H1 (cell line): Measurements from ENCODE around the gene BTBD9. TPM values are rescaled to one million over a fixed set of nuclear protein-coding genes. Genes with fewer than 3 reads are reported as not detected.

Experiments
- CTCF ChIA-PET: fragments of 300-600 bp; sonication (Branson Sonifier 250); formaldehyde crosslinking; loops from one replicate; lab custom pipeline; 2021; ENCODE audit not compliant: partially characterized antibody; lab: Charles Lee
- POLR2A ChIA-PET: fragments of 300-600 bp; sonication (Branson Sonifier 250); formaldehyde crosslinking; loops from one replicate; lab custom pipeline; 2021; ENCODE audit warnings: inconsistent platforms; ENCODE audit not compliant: partially characterized antibody; lab: Charles Lee
- DNase-seq, 2 experiments: peaks; one replicate each; pipeline versions ENCODE4 v3.0.0 to v3.0.0-alpha.2; 2010 to 2022; ENCODE audit warnings: low spot score in 2 of 2, low read depth in 1 of 2, mixed read lengths in 1 of 2
- FAIRE-seq: peaks from 2 replicates; lab custom pipeline; 2011; peaks lifted over from hg19 to GRCh38; lab: Jason Lieb, UNC
- H2AFZ ChIP-seq: 2 replicates; pipeline ENCODE4 v1.8.1; 2012; ENCODE audit warnings: low read length, inconsistent platforms
- H2AK5ac ChIP-seq: 2 replicates; pipeline ENCODE4 v1.6.1; 2013; ENCODE audit warnings: low read depth, low read length
- H2BK120ac ChIP-seq: replicated peaks from 2 replicates; pipeline ENCODE3; 2013; ENCODE audit warnings: low read depth, low read length, inconsistent platforms
- H2BK12ac ChIP-seq: 2 replicates; pipeline ENCODE4 v1.6.1; 2013; ENCODE audit warnings: low read depth, low read length
- H2BK15ac ChIP-seq: 2 replicates; pipeline ENCODE4 v1.6.1; 2013; ENCODE audit warnings: low read length
- H2BK20ac ChIP-seq: 2 replicates; pipeline ENCODE4 v1.6.1; 2013; ENCODE audit warnings: low read length
- H2BK5ac ChIP-seq: 2 replicates; pipeline ENCODE4 v1.6.1; 2013; ENCODE audit warnings: low read depth, low read length
- H3K14ac ChIP-seq: 2 replicates; pipeline ENCODE4 v1.6.1; 2013; ENCODE audit warnings: inconsistent platforms; ENCODE audit not compliant: insufficient read length
- H3K18ac ChIP-seq: 2 replicates; pipeline ENCODE4 v1.6.1; 2013; ENCODE audit warnings: low read length; ENCODE audit errors: extremely low read depth
- H3K23ac ChIP-seq: 2 replicates; pipeline ENCODE4 v1.6.1; 2013; ENCODE audit warnings: inconsistent platforms; ENCODE audit not compliant: insufficient read length
- H3K23me2 ChIP-seq: 2 replicates; pipeline ENCODE4 v1.6.1; 2013; ENCODE audit warnings: low read depth, low read length
- H3K27ac ChIP-seq: 2 replicates; pipeline ENCODE4 v1.6.1; 2011; ENCODE audit warnings: low read depth, low read length, inconsistent platforms
- H3K27me3 ChIP-seq, 4 experiments: replicated peaks in 1 of 4; 1 replicate in 1 of 4; 2 replicates in 3 of 4; pipeline versions ENCODE4 v1.6.1 to v1.8.1; 2011 to 2013; ENCODE audit warnings: low read length in 3 of 4, mild to moderate bottlenecking in 3 of 4, inconsistent platforms in 2 of 4, mixed read lengths in 2 of 4, moderate library complexity in 1 of 4; ENCODE audit not compliant: control insufficient read depth in 3 of 4, insufficient read depth in 3 of 4; ENCODE audit errors: extremely low read depth in 1 of 4
- H3K36me3 ChIP-seq, 4 experiments: 2 replicates each; pipeline versions ENCODE4 v1.6.1 to v1.8.1; 2011 to 2013; ENCODE audit warnings: mild to moderate bottlenecking in 4 of 4, low read length in 3 of 4, moderate library complexity in 2 of 4, control low read depth in 1 of 4, inconsistent platforms in 1 of 4; ENCODE audit not compliant: insufficient read depth in 4 of 4, control insufficient read depth in 2 of 4
- H3K4ac ChIP-seq: replicated peaks from 2 replicates; pipeline ENCODE3; 2013; ENCODE audit warnings: low read length, low read depth, mixed read lengths, inconsistent platforms; ENCODE audit not compliant: insufficient read length
- H3K4me1 ChIP-seq, 4 experiments: replicated peaks in 1 of 4; 1 replicate in 1 of 4; 2 replicates in 3 of 4; pipeline versions ENCODE4 v1.6.1 to v1.8.1; 2011 to 2013; ENCODE audit warnings: low read length in 3 of 4, inconsistent platforms in 2 of 4, mixed read lengths in 1 of 4; ENCODE audit not compliant: insufficient read depth in 4 of 4, control insufficient read depth in 3 of 4
- H3K4me2 ChIP-seq, 2 experiments: 2 replicates each; pipeline versions ENCODE4 v1.6.1 to v1.8.1; 2011 to 2013; ENCODE audit warnings: low read depth in 2 of 2, low read length in 2 of 2, control low read depth in 1 of 2, inconsistent platforms in 1 of 2, mild to moderate bottlenecking in 1 of 2; ENCODE audit not compliant: insufficient read depth in 1 of 2
- H3K4me3 ChIP-seq, 4 experiments: fragments of 200-600, 300-600 bp in 1 of 4; sonication (generic), shearing (Covaris generic), sonication (Bioruptor Twin) in 1 of 4; 2 replicates each; pipeline versions ENCODE4 v1.5.1 to v1.8.1; 2011 to 2016; ENCODE audit warnings: low read length in 4 of 4, low read depth in 3 of 4, control low read depth in 2 of 4, inconsistent platforms in 2 of 4, mild to moderate bottlenecking in 2 of 4, mixed read lengths in 1 of 4, moderate library complexity in 1 of 4; ENCODE audit not compliant: insufficient read depth in 2 of 4; ENCODE audit errors: extremely low read depth in 1 of 4
- H3K56ac ChIP-seq: replicated peaks from 2 replicates; pipeline ENCODE3; 2013; ENCODE audit warnings: low read depth, mild to moderate bottlenecking, mixed read lengths, low read length, inconsistent platforms; ENCODE audit not compliant: insufficient read length
- H3K79me1 ChIP-seq: 2 replicates; pipeline ENCODE4 v1.6.1; 2013; ENCODE audit warnings: low read depth, low read length, control low read depth
- H3K79me2 ChIP-seq, 2 experiments: 2 replicates each; pipeline versions ENCODE4 v1.6.1 to v1.8.1; 2012 to 2013; ENCODE audit warnings: low read length in 2 of 2, mild to moderate bottlenecking in 2 of 2, inconsistent platforms in 1 of 2; ENCODE audit not compliant: insufficient read depth in 2 of 2, control insufficient read depth in 1 of 2
- H3K9ac ChIP-seq, 4 experiments: replicated peaks in 1 of 4; 1 replicate in 1 of 4; 2 replicates in 3 of 4; pipeline versions ENCODE4 v1.6.1 to v1.8.1; 2011 to 2013; ENCODE audit warnings: low read depth in 3 of 4, low read length in 3 of 4, control low read depth in 2 of 4, mild to moderate bottlenecking in 2 of 4, moderate library complexity in 2 of 4, inconsistent platforms in 1 of 4; ENCODE audit errors: extremely low read depth in 1 of 4
- H3K9me3 ChIP-seq, 2 experiments: 2 replicates each; pipeline versions ENCODE4 v1.6.1 to v1.8.1; 2012 to 2013; ENCODE audit warnings: mild to moderate bottlenecking in 2 of 2, moderate library complexity in 2 of 2, control low read depth in 1 of 2, inconsistent platforms in 1 of 2, low read depth in 1 of 2, low read length in 1 of 2, mixed read lengths in 1 of 2; ENCODE audit not compliant: insufficient read depth in 2 of 2
- H4K20me1 ChIP-seq, 2 experiments: replicated peaks in 1 of 2; 2 replicates each; pipeline versions ENCODE3 to v1.8.1; 2011 to 2013; ENCODE audit warnings: inconsistent platforms in 2 of 2, low read length in 2 of 2, mild to moderate bottlenecking in 1 of 2; ENCODE audit not compliant: insufficient read depth in 2 of 2, control insufficient read depth in 1 of 2
- H4K5ac ChIP-seq: 2 replicates; pipeline ENCODE4 v1.6.1; 2013; ENCODE audit warnings: low read length, low read depth, mixed read lengths, inconsistent platforms; ENCODE audit not compliant: insufficient read length
- H4K8ac ChIP-seq: 2 replicates; pipeline ENCODE4 v1.8.0; 2013; ENCODE audit warnings: mild to moderate bottlenecking, moderate library complexity, low read length, inconsistent platforms; ENCODE audit not compliant: insufficient read depth; ENCODE audit errors: extremely low read depth
- H4K91ac ChIP-seq: replicated peaks from 2 replicates; pipeline ENCODE3; 2013; ENCODE audit warnings: low read length, mixed read lengths, inconsistent platforms; ENCODE audit not compliant: insufficient read length
- EZH2 ChIP-seq: fragments of 200-600 bp; sonication (generic); IDR thresholded peaks from 2 replicates; pipeline ENCODE4 v1.7.1; 2012; ENCODE audit warnings: low read depth, mild to moderate bottlenecking, moderate library complexity, low read length, inconsistent platforms; ENCODE audit not compliant: severe bottlenecking
- TCF12 ChIP-seq: IDR thresholded peaks from 2 replicates; pipeline ENCODE4 v1.6.1; 2011; ENCODE audit warnings: low read depth, mild to moderate bottlenecking, low read length
- WGBS, 2 experiments: shearing (Covaris generic) in 1 of 2; methylation state at CpG; one replicate each; pipeline versions ENCODE4 v1.1.6 to v1.1.7; 2013 to 2015; ENCODE audit warnings: low lambda C conversion rate in 2 of 2, mixed read lengths in 2 of 2, inconsistent platforms in 1 of 2, low coverage in 1 of 2, missing lambda C conversion rate in 1 of 2; ENCODE audit not compliant: insufficient replicate concordance in 2 of 2, insufficient coverage in 1 of 2, insufficient read length in 1 of 2; ENCODE audit errors: extremely low coverage in 1 of 2, missing lambda C conversion rate in 1 of 2; 5-methylcytosine and 5-hydroxymethylcytosine counted together
- polyA plus RNA-seq, 7 experiments: library from polyadenylated mRNA; depleted of rRNA in 3 of 7; stranded (reverse) in 5 of 7; unstranded in 2 of 7; fragments of >200 nt in 5 of 7; fragments of 200-250 nt in 2 of 7; gene quantifications; 1 replicate in 5 of 7; 2 replicates in 1 of 7; 4 replicates in 1 of 7; pipeline versions ENCODE4 v1.2.1 to v1.2.3, GENCODE V29; 2011 to 2013; ENCODE audit warnings: missing spikeins in 2 of 7, mixed read lengths in 2 of 7
- total RNA-seq: library from RNA; stranded (reverse); fragmentation: NEBNext Ultra II Directional; extraction: Animal tissue kit (Norgen Biotek cat#: 25700); gene quantifications from 2 replicates; pipeline ENCODE4 v1.2.1, GENCODE V29; 2021

The BTBD9 gene
- total and polyA plus RNA-seq, 2 of the 8 experiments (the other 6 are each of a cell fraction or from before 2014, with no cell fraction given), result 0.92 to 4.1 TPM

DNA sequence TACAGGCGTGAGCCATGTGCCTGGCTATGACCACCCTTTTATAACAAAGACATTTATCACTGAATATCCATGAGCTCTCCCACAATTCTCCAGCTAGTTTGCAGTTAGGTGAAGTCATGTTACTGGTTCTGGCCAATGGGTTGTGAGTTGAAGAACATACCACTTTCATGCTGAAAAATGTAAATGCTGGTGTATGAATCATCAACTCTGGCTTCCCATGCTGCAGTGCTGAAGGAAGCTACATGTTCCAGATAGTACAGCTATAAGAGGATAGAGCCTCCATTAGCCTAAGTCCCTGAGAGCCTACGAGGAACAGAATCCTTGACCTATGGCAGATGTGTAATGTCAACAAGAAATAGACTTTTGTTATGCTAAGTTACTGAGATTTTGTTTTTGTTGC is 180.4 kb downstream of the BTBD9 start:
- Histone ChIP-seq H3K23me2 (no peaks in the 10 kb centered on the region), H3K9ac (no peak overlapping the region), H3K27me3 (no peaks in the 10 kb centered on the region), H4K8ac (no peak overlapping the region), H3K79me2 (no peaks in the 10 kb centered on the region), H3K4me1 (no peaks in the 10 kb centered on the region), H3K4me2 (no peak overlapping the region), H3K36me3 (no peaks in the 10 kb centered on the region), H4K5ac (no peak overlapping the region), H2BK5ac (no peak overlapping the region), H3K27ac (no peak overlapping the region), H3K23ac (no peak overlapping the region), H3K4ac (no peak overlapping the region), H4K20me1 (no peaks in the 10 kb centered on the region), H3K56ac (no peak overlapping the region), H2AK5ac (no peak overlapping the region), H3K9me3 (no peaks in the 10 kb centered on the region), H3K14ac (no peak overlapping the region), H2BK120ac (no peak overlapping the region), H3K4me3 (no peak overlapping the region), H2AFZ (no peak overlapping the region), H4K91ac (no peak overlapping the region), H3K18ac (no peak overlapping the region), H3K79me1 (no peaks in the 10 kb centered on the region), H2BK12ac (no peak overlapping the region), H2BK20ac (no peak overlapping the region), H2BK15ac (no peak overlapping the region)
- ChIA-PET CTCF (no interaction called here), POLR2A (interaction anchor here (0.7 kb wide), 1 partner anchor 21 kb away, joined by 3 read pairs; no protein-coding TSS in a partner anchor)
- no peak for TF ChIP-seq EZH2
- no peak for TF ChIP-seq TCF12
- WGBS, 2 experiments, result 89% methylated on average over 2 of the region's 2 CpGs; no CpG with 5 or more reads in 1 of the 2 experiments
- DNase-seq (no peak), FAIRE-seq (no peak)
